ENCODE measurements around the gene SYF2.
"Not testable (repeated sequence)": the region's sequence is repeated elsewhere in the genome, so short reads cannot be mapped to it uniquely, and the experiment has no call there.

The SYF2 gene

DNA sequence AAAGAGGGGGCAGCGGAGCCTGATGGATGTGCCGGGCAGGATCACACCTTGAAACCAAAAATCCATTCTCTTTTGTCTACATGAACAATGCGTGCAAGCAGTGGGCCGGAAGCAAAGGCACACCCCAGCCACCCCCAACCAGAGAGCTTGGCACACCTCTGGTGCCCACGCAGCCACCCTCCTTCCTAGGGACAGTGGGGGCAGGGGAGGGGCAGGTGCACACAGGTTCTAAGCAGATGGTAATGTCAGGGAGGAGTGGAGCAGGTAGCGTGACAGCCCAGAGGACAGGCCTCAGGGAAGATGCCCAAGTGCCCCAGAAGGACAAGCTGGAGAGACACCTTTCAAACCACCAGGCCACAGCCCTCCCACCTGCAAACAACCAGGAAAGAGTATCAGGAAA lies 36.5 kb downstream of the SYF2 start:
- DNase-seq (ENCODE audit: low read depth) = no peak
- H3K4me3 ChIP-seq (ENCODE audit: control insufficient read depth, low read depth, low read length) = no peak overlapping the region
- TF ChIP-seq, protein P1, sequence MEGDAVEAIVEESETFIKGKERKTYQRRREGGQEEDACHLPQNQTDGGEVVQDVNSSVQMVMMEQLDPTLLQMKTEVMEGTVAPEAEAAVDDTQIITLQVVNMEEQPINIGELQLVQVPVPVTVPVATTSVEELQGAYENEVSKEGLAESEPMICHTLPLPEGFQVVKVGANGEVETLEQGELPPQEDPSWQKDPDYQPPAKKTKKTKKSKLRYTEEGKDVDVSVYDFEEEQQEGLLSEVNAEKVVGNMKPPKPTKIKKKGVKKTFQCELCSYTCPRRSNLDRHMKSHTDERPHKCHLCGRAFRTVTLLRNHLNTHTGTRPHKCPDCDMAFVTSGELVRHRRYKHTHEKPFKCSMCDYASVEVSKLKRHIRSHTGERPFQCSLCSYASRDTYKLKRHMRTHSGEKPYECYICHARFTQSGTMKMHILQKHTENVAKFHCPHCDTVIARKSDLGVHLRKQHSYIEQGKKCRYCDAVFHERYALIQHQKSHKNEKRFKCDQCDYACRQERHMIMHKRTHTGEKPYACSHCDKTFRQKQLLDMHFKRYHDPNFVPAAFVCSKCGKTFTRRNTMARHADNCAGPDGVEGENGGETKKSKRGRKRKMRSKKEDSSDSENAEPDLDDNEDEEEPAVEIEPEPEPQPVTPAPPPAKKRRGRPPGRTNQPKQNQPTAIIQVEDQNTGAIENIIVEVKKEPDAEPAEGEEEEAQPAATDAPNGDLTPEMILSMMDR (IDR thresholded peaks at IDR 0.05; ENCODE audit: control insufficient read depth, insufficient read depth, low read depth, low read length, missing control alignments) = no peak

GRCh38 chr1:25194572-25195020 lies 37.7 kb downstream of the SYF2 start:
- no peak overlapping the region for H3K4me3 ChIP-seq (ENCODE audit: control insufficient read depth, low read depth, low read length)
- no peak for DNase-seq (ENCODE audit: low read depth)
- TF ChIP-seq, protein P1 (IDR thresholded peaks at IDR 0.05; ENCODE audit: control insufficient read depth, insufficient read depth, low read depth, low read length, missing control alignments) = no peak

GRCh38 chr1:25194054-25194453 lies 38.2 kb downstream of the SYF2 start:
- DNase-seq (ENCODE audit: low read depth) = no peak
- TF ChIP-seq, protein P1 (IDR thresholded peaks at IDR 0.05; ENCODE audit: control insufficient read depth, insufficient read depth, low read depth, low read length, missing control alignments) = no peak
- no peak overlapping the region for H3K4me3 ChIP-seq (ENCODE audit: control insufficient read depth, low read depth, low read length)

GRCh38 chr1:25193229-25193628 lies 39.1 kb downstream of the SYF2 start:
- H3K4me3 ChIP-seq (ENCODE audit: control insufficient read depth, low read depth, low read length) = no peak overlapping the region
- no peak for DNase-seq (ENCODE audit: low read depth)
- TF ChIP-seq, protein P1 (IDR thresholded peaks at IDR 0.05; ENCODE audit: control insufficient read depth, insufficient read depth, low read depth, low read length, missing control alignments) = no peak

DNA sequence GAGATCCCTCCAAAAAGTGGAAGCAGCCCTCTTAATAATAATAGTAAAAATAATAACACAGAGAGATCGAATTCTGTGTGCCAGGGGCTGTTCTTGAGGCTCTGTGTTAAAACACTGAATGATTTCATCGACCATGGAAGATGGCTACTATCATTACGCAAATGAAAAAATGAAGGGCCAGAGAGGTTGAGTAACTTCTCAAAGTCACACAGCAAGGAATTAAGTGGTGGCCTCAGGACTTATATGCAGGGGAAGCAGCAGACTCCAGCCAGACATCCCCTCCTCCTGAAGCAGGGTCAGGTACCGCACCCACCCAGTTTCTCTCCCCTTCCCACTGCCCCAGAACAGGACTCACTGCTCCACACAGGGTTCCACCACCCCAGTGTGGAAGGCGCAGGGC lies 40.1 kb downstream of the SYF2 start:
- no peak overlapping the region for H3K4me3 ChIP-seq (ENCODE audit: control insufficient read depth, low read depth, low read length)
- no peak for DNase-seq (ENCODE audit: low read depth)
- TF ChIP-seq, protein P1 (IDR thresholded peaks at IDR 0.05; ENCODE audit: control insufficient read depth, insufficient read depth, low read depth, low read length, missing control alignments) = no peak

DNA sequence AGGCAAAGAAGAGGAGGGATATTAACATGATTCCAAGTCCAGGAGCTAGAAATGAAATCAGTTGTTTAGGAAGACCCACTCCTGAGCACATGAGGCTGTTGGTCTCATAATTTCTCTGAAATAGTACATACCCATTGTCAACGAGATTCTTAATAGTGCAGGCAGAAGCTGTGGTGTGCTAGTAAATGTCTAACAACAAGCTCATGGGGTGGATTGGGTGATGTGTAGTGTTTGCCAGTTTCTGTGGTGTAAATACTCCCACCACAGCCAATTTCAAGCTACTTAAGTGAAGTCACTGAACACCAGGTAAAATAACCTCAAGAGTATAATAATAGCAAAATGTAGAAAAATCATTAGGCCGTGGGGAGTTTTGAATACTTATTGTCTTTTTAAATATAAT lies 42.0 kb downstream of the SYF2 start:
- TF ChIP-seq, protein P1 (IDR thresholded peaks at IDR 0.05; ENCODE audit: control insufficient read depth, insufficient read depth, low read depth, low read length, missing control alignments) = no peak
- no peak overlapping the region for H3K4me3 ChIP-seq (ENCODE audit: control insufficient read depth, low read depth, low read length)
- DNase-seq (ENCODE audit: low read depth) = no peak

DNA sequence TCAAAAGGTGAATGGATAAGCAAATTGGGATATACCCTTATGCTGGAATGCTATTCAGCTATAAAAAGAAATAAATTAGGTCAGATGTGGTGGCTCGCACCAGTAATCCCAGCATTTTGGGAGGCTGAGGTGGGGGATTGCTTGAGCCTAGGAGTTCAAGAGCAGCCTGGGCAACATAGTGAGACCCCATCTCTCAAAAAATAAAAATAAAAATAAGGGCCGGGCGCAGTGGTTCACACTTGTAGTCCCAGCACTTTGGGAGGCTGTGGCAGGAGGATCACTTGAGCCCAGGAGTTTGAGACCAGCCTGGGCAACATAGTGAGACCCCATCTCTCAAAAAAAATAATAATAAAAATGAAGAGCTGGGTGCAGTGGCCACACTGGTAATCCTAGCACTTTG lies 44.4 kb downstream of the SYF2 start:
- not testable (repeated sequence) for DNase-seq (ENCODE audit: low read depth); H3K4me3 ChIP-seq (ENCODE audit: control insufficient read depth, low read depth, low read length)

Data from AG09309 (cell line).